HG02798 (cell line): Measurements from ENCODE around the gene HSF2BP.
"Not testable (repeated sequence)": the region's sequence is repeated elsewhere in the genome, so short reads cannot be mapped to it uniquely, and the experiment has no call there.

Experiments
- ATAC-seq: cut with Tn5 transposase; IDR thresholded peaks from one replicate; pipeline ENCODE4 v1.9.1; 2021; ENCODE audit warnings: mild to moderate bottlenecking; ENCODE audit not compliant: unreplicated experiment, poor library complexity

The HSF2BP gene

DNA sequence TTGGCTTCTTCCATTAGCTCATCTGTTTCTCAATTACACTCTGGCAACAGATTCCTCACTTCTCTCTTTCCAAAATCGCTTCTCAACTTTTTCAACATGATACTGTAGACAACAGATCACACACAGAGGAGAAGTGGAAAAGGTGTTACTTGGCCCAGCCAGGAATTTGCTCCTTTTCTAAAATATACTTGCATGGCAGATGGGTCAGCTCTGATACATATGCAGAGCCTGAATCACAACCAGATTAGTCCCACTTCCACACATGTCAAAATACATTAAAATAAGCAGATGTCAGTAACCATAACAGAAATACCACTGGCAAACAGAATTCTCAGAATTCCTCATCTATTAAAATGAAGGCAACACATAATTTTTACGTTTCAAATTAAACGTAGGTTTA is 89.1 kb downstream of the HSF2BP start:
- ATAC-seq: not testable (repeated sequence)

DNA sequence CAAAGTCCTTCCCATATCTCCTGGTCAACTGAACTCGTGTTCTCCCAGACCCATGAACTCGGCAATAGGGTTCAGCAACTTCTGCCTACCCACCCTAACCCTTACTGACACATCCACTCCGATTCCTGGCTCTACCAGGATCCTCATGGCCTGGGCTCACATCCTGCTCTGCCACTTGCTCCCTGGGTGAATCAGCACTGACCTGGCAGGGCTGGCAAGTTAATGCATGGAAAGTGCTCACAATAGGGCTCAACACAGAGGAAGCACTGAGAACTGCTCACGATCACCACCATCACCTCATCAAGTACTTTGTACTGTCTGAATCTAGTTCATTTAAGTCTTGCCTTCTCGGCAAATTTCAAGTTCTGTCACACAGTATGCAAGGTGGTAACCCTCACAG is 96.8 kb downstream of the HSF2BP start:
- not testable (repeated sequence) for ATAC-seq

DNA sequence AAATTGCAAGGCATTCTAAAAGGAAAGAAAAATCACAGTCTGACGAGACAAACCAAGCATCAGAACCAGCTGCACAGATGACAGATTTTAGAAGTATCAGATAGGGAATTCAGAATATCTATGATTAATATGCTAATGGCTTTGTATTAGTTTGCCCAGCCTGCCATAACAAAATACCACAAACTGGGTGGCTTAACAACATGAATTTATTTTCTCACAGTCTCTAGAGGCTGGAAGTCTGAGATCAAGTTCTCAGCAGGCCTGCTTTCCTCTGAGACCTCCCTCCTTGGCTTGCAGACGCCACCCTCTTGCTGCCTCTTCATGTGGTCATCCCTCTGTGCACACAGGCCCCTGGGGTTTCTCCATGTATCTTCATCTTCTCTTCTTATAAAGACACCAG is 118.7 kb downstream of the HSF2BP start:
- not testable (repeated sequence) for ATAC-seq

DNA sequence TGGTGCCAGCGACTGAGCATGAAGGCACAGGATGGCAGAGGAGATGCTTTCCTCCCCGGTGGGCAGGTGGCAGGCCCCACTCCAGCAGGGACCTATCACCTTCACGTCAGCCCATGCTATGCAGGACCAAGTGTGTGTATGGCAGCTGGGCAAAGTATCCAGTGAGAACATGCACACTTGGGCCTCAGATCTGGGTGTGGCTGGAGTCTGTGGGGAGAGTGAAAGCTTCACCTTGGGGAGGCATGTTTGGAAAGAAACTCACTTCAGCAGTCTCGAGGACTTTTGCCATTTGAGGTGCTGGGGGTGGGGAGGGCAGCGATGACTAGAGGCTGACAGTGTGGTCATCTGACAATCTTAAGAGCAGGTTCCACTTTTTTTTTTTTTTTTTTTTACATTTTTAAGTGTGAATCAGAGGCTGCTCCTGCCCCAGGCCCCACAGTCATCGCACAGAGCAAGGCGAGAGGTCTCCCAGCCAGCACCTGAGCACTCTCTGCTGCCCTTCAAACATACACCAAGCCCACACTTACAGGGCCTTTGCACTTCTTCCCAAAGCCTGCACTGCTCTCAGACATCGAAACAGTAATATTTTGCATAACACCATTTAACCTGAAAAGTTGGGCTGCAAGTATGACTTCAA is 136.7 kb downstream of the HSF2BP start:
- not testable (repeated sequence) for ATAC-seq

DNA sequence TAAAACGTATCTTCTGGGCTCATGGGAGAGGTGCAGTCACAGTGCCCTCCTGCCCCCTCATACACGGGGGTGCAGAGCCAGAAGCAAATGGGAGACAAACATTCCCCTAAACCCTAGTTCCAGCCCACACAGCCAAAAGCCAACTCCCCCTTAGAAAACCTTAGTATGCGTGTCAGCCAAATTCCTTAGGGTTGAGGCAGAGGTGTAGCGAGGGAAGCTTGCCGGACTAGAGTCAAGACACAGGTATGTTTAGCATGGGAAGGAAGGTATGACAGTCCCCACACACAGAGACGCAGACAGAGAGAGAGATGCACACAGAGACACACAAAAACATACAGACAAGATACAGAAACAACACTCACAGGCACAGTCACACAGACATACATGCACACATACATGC is 141.6 kb downstream of the HSF2BP start:
- ATAC-seq: not testable (repeated sequence)

DNA sequence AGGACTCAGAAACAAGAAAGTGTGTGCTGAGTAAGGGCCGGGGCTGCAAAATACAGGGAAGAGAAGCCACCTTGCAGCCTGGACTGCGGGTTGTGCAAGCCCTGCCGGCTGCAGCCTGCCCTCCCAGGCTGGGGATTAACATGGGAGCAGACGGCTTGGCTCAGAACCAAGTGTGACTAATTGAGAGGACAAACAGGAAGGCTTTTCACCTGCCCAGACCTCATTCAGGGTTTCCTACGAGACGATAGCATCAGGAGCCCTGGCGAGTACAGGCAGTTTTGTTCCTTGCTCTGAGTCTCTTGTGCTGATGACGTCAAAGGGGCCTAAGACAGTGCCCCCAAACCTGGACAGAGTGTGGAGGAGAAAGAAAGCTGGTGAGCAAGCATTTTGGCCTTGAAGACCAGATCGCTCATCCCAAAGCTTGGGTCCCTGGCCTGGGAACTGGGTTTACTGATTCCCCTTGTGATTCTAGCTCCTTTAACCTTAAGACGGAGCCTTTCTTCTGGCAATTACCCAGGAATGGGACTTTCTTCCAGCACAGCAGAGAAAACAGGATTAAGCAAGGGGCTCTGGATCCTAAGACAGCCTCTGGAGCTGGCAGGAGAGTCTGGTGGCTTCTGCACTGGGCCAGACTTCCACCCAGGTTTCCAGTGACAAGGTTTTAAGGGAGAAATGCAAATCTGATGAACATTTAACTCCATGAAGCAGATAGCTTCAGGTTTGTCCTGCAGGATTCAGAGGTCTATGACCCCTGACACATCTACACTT is 142.2 kb downstream of the HSF2BP start:
- not testable (repeated sequence) for ATAC-seq

DNA sequence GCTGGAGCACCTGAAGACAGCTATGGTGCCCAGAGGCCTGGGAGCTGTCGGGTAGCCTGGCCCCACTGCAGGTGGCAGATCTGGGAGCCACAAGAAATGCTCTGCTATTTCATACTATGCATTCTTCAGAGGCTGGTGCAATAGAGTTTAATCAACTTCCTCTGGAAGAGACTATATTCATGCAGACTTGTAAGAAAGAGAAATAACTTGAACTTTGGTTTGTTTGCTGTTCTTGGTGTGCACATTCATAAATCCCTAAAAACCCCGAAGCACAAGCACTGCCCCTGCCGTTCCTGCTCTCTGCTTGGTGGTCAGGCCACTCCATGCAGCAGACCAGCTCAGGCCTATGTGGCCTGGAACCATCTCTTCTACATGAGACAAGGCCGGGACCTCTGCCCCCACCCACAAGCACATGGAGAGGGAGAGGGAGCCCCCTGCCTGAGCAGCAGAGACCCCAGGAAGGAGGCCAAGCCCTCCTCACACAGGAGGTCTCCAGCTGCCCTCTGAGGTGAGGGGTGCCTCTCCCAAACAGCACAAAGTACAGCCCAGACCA is 142.9 kb downstream of the HSF2BP start:
- ATAC-seq: not testable (repeated sequence)

DNA sequence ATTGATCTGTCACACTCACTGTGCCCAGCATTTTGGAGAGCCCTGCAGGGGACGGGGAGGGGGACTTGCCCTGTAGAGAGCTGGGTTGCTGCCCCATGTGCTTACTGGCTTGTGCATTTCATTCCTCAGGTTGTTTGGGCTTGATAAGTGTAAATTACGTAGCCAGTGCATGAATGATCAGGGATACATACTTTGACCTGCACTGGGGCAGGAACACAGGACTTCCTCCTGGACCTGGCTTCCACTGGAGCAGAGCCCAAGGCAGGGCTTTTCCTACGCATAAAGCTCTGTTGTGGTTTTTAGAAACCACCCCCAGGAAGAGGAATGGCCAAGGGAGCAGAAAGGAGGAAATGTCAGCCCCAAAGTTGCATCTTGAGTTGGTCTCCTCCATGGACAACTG is 144.5 kb downstream of the HSF2BP start:
- ATAC-seq: not testable (repeated sequence)

DNA sequence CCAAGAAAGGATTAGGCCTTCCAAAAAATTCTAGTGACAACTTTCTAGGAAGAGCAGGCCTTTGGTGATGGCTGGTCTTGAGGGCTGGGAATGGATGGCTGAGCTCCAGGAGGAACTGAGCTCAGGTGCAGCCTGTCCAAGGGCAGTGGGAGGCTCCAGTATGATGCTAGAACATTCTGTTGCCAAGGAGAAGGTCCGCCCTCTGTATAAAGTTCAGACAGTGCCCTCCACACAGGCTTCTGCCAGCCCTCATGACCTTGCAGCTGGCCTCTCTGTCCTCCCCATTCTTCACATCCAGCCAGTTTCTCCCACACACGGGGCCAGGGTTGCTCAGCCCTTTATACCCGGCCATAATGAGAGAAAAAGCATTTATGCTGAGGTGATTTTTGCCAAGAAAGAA is 146.3 kb downstream of the HSF2BP start:
- ATAC-seq: not testable (repeated sequence)

DNA sequence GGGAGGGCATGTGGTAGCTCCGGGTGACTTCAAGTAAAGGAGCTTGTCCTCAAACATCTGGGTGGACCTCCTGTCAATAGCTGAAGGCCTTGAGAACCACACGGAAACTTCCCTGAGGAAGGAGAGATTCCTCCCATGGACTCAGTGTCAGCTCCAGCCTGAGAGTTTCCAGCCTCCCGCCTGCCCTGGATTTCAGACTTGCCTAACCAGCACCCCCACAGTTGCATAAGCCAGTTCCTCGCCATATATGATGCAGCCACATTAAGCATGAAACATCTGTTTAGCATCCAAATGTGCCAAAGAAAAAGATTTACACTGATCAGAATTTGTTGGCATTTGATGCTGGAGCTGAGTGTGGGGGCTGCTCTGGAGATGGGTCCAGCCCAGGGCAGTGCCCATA is 148.1 kb downstream of the HSF2BP start:
- ATAC-seq: not testable (repeated sequence)

DNA sequence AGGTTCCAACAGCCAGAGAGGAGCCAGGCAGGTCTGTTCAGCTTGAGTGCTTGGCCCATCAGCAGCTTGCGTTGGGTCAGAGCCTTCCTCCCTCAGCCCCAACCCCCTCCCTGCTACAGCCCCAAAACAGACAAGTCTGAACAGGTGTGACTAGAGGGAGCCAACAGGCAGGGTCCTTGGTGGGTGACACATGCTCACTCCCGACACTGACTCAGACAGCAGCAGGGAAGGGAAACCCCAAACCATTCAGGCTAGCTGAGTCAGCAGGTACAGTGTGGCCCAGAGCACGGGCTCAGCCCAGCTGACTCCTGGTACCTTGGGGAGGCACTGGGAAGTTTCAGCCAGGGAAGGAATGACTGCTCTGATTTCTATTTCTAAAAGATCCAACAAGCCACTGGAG is 148.6 kb downstream of the HSF2BP start:
- ATAC-seq: peak; percentile 46

DNA sequence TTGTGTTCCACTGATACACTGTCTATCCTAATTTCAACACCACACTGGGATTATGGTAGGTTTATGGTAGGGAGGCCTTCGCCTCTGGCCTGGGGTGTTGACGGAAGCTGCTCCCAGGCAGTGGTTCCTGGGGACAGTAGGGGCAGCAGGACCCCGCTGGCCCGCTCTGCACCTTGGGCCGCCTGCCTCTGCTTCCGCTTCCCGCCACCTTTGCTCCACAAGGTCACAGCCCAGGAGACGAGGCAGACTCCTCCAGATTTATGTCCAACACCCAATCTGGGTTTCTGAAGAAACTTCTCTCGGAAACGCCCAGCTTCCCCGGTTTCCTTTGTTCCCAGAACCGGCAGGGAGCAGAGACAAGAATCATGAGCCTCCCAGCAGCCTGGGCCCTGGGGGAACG is 155.4 kb downstream of the HSF2BP start:
- not testable (repeated sequence) for ATAC-seq

DNA sequence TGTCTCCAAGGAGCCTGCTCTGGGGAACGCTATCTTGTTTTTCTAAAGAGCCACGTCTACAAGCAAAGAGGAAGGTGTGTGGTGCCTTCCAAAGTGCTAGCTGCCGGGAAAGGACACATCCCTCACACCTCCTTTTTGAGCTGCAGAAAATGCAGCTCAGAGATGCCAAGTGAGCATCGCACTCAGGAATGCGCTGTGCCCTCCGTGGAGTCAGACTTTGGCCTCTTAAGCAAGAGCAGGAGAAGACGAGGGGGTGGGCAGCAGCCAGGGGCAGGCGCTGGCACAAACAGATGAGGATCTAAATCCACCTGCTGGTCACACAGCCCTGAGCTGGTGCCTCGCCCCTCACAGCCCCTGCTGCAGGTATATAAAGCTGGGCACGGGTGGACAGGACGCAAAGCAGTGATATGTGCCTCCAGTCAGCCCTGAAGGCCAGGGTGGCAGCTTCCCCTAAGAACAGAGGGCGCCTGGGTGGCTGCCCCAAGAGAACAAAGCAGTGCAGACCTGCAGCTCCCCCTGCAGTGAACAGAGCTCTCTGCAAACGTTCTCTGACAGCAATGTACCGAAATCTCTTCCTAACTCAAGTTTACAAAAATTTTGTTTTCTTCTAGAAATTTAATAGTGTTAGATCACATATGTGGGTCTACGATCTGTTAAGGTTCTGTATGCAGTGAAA is 156.1 kb downstream of the HSF2BP start:
- ATAC-seq: not testable (repeated sequence)

DNA sequence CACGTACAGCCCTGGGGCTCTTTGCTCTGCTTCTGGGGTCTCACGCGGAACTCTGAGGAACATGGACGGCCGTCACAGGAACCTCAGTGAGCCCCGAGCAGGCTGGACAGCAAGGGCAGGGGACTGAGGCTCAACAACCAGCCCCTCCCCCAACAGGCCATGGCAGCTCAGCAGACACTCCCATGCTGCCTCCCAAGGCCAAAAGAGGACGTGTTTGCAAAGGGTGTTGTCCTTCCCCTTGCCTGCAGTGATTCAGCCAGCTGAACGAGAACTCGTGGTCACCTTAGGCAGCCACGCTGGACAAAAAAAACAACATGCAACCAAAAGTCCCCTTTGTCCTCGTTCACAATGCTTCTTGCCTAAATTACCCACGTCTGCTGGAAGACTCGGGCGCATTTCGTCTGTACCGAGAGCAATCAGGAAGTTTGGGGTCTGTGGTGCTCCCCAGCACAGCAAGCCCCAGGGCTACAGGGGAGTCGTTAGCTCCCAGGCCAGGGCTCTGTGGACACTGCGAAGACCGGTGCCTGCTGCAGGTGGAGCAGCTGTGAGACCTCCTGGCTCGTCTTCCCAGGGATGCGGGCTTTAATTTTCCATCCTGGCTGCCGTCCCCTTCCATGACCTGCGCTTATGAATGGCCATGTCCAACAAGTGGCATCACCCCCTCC is 156.7 kb downstream of the HSF2BP start:
- not testable (repeated sequence) for ATAC-seq

DNA sequence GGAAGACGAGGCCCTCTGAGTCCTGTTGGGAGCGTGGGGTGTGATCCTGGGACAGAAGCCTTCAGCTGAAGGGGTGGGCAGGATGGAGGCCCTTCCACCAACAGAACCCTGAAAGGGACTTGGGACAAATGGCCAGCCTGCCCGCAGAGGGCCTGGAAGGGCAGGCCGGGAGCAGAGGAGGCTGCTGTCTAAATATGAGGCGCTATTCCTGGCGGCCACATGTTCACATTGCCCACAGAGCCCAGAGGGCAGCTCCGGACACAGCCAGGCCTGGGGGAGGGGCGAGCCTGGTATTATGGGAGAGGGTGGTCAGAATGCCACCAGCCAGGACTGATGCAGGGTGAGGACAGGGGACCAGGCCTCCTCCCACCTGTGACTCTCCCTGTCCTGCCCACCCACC is 160.4 kb downstream of the HSF2BP start:
- not testable (repeated sequence) for ATAC-seq

DNA sequence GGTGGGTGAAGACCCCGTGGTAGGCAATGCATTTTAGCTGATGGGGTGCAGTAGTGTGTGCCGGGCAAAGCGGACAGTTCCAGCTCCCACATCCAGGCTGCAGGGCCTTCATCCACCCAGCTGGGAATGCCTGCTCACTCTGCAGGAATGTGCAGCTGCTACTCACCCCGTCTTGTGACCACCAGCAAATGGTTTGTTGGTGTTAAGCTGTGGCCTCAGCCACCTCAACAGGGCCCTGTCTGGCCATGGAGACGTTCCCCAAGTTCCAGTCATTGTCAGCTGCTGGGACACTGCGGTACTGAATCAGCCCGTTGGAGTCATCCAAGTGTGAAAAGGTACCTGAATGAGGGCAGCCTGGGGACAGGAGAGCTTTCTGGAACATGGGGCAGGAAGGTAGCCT is 161.2 kb downstream of the HSF2BP start:
- not testable (repeated sequence) for ATAC-seq

DNA sequence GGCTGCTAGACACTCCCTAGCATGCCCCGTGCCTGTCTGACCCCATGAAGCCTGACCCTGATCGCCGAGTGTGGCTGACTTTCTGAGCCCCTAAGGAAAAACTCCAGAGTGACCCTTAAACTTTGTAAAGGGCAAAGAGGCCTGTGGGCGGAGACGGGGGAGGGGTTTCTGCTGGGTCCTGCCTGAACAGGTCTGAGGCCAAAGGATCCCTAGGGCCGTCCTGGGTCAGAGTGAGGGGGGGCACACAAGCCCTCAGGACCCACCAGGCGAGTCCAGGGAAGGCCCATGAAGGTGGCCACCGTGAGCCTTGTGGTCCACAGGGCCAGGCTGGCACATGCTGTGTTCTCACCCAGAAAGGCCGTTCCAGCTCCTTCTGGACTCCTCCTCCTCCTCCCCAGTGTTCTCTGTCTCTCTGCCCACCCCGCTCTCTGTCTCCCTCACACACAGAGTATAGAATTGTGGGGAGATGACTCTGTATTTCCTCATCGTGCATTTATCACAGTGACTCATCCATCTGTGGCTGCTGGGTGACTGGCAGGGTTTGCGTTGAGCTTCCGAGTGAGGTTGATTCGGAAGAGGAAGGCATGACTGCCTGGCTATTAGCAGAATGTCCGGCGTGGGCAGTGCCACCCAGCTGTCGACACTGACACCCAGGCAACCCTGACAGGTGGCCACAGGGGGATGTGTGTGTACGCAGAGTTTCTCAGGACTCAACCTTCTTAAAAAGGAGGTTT is 164.8 kb downstream of the HSF2BP start:
- ATAC-seq: not testable (repeated sequence)

DNA sequence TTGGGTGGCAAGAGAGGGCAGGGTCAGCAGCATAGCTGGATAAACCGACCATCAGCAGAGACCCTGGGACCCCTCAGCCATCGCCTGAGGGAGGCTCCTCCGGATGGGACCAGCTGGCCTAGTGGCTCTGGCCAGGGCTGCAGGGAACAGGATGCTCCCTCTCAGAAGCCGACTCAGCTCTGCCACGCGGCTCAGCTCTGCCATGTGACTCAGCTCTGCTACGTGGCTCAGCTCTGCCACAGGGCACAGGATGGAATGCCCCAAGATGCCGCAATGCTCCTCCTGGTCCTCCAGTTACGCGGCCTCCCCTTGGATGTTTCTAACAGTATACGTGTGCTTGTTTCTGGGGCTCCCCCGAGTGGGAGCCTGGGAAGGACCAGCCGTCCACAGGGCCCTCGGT is 165.8 kb downstream of the HSF2BP start:
- not testable (repeated sequence) for ATAC-seq

DNA sequence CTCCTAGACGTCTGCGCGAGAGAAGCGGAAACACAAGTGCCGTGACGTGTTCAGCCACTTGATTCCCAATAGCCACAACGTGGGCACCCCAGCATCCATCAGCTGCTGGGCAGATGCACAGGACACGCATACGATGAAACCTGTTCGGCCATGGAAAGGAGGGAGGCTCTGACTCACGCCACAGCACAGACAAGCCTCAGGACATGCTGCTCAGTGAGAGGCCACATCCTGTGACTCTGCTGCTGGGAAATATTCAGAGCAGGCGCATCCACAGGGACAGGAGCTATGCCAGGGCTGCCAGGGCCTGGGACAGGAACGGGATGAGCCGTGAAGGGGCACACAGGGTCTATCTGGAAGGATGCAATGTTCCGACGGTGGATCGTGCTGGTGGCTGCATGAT is 171.1 kb downstream of the HSF2BP start:
- not testable (repeated sequence) for ATAC-seq

DNA sequence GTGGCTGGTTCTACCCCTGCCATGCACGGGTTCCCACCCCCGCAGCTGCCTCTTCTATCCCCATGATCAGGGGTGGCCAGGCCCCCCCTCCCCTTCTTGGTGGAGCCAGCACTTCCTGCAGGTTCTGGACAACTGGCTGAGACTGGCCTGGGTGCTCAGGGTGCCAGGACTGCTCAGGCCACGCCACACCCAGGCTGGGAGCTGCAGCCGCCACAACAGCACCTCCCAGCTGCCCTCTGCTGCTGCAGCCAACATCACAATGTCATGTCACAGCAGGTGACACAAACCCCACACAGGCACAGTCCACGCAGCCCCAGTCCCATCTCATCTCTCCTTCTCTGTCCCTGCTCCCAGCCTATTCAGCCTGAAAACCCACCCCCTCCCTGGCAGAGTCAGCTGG is 173.2 kb downstream of the HSF2BP start:
- not testable (repeated sequence) for ATAC-seq
